Stimulated activated CD8-positive, alpha-beta memory T cell treated with anti-CD3 and anti-CD28 coated beads, Interleukin-2, amount 100 ng/mL, for 1 hour (primary cell): ENCODE results near the gene TBC1D2B.

ENCODE experiments used
- DNase-seq, 2 donors: peaks; one replicate each; pipeline ENCODE4 v3.0.0-alpha.2; 2020; ENCODE audit warnings: low read depth in 2 of 2

The TBC1D2B gene

DNA sequence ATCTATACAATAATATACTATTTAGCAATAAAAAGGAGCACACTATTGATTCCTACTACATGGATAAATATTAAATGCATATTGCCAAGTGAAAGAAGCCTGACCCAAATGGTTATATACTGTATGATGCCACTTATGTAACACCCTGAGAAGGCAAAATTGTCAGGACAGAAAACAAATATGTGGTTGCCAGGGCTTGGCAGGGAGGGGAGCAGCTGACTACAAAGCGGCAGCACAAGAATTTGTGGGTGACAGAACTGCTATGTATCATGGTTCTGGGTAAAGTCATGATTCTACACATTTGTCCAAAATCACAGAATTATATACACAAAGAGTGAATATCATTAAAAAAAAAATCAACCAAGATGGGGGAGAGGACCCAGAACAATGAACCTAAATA is 22.5 kb downstream of the TBC1D2B start:
- no peak for DNase-seq

DNA sequence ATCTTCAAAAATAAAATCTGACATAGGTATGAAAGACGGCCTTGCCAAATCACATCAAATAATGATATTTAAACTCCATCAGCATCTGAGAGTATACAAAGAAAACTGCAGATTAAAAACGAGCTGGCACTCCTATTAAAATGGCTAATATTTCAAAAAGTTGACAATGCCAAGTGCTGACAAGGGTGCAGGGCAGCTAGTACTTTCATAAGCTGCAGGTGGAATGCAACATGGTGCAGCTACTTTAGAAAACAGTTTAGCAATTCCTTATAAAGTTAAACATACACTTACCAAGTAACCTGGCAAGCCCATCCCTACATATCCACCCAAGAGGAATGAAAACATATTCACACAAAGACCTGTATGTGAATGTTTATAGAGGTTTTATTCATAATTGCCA is 23.0 kb downstream of the TBC1D2B start:
- DNase-seq = no peak

GRCh38 chr15:78052545-78052944 is 25.0 kb downstream of the TBC1D2B start:
- no peak for DNase-seq

DNA sequence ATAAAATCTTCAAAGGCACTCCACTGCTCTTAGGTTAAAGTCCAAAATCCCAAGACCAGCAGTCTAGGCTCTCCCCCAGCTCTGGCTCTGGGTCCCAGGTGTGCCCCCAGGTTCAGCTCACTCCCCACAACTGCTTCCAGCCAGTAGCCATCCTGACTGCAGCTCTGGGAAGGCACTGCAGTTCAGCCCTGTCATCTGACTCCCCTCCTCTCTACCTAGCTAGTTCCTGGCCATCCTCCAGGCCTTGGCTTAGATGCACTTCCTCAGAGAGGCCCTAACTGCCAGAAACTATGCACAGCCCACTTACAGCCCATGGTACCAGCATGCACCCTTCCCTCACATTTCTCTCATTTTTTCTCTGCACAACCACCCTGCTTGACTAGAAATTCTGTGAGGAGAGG is 25.5 kb downstream of the TBC1D2B start:
- DNase-seq = no peak

DNA sequence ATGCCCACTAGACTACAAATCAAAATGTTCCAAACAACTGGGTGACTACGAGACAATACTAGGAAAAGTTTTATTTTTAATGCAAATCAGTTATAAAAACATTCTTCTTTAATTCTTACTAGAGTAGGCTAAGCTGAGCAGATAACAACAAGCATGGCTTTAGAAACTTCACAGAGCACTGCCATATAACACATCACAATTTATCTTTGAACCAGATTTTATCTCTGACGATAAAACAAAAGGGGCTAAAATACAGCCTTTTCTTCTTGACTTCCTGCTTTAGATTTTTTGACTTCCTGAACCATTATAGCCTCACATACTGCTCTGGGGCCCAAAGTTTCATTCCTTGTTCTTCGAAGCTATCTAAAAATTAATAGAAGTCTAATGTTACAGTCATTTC is 25.9 kb downstream of the TBC1D2B start:
- no peak for DNase-seq

GRCh38 chr15:78050826-78051225 is 26.7 kb downstream of the TBC1D2B start:
- no peak for DNase-seq

- no peak for DNase-seq
These were observed 27.1 kb downstream of the TBC1D2B start for GRCh38 chr15:78050441-78050809.

DNA sequence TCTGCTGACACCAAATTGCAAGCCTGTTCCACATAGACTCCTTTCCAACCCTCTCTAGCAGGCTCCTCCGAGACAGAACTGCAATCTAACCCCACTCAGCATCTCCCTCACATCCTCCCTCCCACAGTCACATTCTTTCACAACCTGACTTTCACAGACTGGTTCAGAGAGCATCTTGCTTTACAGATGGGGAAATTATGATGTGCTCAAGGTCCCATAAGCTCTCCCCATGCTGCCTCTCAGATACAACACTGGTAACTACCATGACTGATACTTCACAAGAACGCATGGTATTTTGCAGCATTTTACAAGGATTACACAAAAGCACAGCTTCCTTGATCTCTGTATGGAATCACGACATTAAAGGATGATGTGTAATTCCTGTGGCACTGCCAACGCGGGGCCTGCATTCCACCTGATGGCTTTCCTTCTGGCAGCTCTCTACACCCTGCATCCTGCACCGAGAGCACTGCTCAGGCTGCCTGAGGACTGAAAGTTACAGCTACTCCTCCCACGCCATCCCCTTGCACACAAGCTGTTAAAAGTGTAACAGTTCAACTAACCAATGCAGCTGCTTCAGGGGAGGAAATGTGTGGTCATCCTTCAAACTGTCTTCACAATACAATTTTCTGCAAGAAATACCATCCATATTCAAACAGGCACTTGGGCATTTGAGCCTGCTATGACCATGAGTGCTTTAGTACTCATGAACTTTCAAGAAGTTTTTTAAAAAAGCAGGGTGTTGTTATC is 27.6 kb downstream of the TBC1D2B start:
- DNase-seq = no peak

- no peak for DNase-seq
These were observed 28.9 kb downstream of the TBC1D2B start for GRCh38 chr15:78048628-78048920.

GRCh38 chr15:78047761-78048627 is 29.5 kb downstream of the TBC1D2B start:
- DNase-seq = no peak

DNA sequence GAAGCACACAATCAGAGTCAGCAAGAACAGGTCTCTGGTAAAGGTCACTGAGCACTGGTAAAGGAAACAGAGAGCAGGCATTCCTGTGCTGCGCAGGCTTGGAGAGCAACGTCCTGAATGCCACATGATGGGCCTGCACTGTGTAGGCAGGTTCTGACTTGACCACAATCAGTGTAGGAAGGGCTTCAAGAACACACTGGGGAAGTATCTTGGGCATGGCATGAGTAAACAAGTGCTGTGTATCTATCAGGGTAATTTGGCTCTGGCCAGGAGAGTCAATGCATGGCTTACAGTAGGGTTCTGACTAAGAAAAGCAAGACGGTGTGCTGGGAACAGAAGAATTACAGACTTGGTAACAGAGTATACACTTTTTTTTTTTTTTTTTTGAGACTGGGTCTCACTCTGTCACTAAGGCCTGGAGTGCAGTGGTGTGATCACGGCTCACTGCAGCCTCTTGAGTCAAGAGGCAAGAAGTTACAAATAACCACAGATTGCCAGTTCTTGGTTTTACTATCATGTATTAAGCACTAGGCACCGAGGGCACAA is 30.6 kb downstream of the TBC1D2B start:
- DNase-seq = no peak

- DNase-seq = no peak
These were observed 32.3 kb downstream of the TBC1D2B start for GRCh38 chr15:78045189-78045588.

DNA sequence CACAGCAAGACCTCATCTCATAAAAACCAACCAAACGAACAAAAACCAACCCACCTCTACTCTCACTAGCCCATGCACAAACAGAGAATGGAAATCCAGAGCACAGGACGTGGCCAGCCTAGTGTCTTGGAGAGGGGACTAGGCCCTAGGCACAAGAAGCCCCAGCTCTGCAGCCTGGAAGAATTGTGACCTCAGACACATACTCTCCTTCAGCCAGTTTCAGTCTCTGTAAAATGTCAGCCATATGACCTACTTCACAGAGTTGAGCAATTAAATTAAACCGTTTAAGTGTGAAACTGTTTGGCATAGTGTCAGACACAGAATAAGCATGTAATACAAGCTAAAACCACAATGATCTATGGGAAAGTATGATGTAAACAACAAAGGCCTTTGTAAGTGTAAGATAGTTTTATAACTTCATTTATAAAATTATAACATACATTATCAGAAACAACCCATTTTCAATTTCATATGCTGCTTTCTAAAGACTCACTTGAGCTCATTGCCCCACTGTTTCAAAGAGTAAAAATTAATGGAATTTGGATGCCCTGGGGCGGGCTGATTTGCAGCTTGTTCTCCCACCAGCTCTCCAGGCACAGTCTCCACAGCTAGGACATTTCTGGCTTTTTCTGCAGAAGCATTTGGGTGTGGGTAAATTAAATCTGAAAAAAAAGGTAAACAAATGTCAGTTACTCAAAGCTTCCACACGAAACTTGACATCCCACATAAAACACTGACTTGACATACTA is 32.9 kb downstream of the TBC1D2B start:
- no peak for DNase-seq

DNA sequence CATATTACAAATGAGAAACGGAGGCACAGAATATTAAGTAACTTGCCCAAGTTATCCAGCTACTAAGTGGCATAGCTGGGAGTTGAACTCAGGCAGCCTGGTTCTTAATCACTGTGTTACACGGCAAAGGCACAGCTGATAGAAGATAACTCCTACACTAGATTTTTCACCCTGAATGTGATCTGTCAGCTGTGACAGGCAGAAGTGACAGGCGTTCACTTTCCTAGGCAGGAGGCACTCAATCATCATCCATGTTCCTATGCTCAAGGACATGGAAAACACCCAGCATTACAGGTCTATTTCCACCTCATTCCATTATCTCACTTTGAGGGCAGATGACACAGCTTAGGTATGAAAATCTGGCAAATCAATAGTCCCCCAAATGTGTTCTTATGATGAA is 35.6 kb downstream of the TBC1D2B start:
- DNase-seq = no peak

DNA sequence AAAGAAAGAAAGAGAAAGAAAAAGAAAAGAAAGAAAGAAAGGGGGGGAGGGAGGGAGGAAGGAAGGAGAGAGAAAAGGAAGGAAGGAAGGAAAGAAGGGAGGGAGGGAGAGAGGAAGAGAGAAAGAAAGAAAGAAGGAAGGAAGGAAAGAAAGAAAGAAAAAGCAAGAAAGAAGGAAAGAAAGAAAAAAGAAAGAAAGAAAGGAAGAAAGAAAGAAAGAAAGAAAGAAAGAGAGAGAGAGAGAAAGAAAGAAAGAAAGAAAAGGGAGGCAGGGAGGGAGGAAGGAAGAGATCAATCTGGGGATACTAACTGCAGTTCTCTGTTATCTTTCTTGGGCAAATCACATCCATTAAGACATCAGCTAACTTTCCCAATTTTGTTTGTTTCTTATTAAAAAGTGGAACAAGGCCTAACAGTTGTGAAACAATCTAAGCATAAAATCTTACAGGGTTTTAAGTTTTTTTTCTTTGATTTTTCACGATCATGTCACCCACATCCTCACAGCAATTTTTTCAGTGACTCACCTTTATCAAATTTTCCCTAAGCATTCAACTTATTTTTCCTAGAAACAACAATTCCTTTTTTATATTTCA is 36.8 kb downstream of the TBC1D2B start:
- DNase-seq = no peak

- no peak for DNase-seq
These were observed 38.8 kb downstream of the TBC1D2B start for GRCh38 chr15:78038585-78039247.

DNA sequence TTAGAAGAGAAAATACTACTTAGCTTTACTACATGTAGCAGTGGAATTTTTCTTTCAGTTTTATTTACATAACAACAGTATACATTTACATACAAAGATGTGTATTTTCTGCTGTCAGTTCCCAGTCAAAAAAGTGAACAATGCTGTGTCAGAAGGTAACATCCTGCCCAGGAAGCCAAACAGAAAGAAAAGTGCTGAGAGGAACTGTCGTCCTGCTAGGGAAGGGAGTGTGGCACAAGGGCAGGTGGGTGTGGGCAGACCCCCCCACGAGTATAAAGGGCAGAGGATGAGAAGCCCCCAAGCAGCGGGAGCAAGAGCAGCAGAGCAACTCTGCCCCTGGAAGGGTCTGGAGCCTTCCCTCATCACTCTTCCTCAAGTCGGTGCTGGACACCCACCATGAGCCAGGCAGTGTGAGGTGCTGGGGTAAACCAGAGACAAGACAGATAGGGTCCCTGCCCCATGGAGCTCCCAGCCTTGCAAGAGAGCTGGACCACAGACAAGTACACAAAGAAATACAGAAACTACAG is 39.7 kb downstream of the TBC1D2B start:
- no peak for DNase-seq

DNA sequence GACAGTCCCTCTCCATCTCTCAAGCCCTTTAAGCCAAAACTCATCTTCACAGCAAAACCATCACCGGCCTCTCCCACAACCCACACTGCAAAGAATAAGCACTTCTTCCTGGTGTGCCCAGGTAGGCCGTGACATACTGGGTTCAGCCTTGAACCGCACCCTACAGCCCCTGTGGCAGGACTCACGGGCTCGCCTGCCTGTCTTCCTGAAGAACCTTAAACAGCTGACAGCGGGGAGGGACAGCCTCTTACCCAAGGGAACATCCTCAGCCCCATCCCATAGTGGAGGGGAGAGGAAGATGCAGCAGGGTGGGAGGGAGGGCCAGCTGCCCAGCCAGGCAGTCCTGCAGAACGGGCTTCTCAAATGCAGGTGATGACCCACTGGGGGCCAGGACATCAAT is 40.2 kb downstream of the TBC1D2B start:
- no peak for DNase-seq

DNA sequence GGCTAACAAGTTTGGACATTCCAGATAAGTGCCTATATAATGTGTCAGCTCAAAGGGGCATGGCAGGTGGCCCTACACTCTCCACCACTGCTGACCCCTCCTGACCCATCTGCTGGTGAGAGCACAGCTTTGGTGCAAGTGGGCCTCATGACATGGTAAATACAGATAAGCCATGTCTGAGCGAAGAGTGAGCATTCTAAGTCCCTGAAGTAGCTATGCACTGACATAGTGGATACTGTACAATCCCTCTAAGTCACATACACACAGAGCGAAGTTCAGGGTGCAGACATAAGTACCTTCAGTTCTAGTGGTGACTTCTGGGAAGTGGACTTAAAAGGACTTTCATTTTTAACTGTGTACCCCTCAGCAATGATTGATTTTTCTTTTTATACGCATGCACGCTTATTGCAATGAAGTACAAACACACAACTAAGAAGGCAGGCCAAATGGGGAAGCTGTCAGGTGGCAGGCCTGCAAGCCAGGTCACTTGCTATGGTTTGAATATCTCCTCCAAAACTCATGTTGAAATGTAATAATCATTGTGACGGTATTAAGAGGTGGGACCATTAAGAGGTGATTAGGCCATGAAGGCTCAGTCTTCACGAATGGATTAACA is 41.5 kb downstream of the TBC1D2B start:
- DNase-seq = no peak

GRCh38 chr15:78035321-78035751 is 42.2 kb downstream of the TBC1D2B start:
- no peak for DNase-seq
